H1 (cell line): ENCODE data around the gene CBLC. TPM values are rescaled to one million over a fixed set of nuclear protein-coding genes. Genes with fewer than 3 reads are reported as not detected.

Experiments
- CTCF ChIA-PET: fragments of 300-600 bp; sonication (Branson Sonifier 250); formaldehyde crosslinking; loops from one replicate; lab custom pipeline; 2021; ENCODE audit not compliant: partially characterized antibody; lab: Charles Lee
- POLR2A ChIA-PET: fragments of 300-600 bp; sonication (Branson Sonifier 250); formaldehyde crosslinking; loops from one replicate; lab custom pipeline; 2021; ENCODE audit warnings: inconsistent platforms; ENCODE audit not compliant: partially characterized antibody; lab: Charles Lee
- DNase-seq, 2 experiments: peaks; one replicate each; pipeline versions ENCODE4 v3.0.0 to v3.0.0-alpha.2; 2010 to 2022; ENCODE audit warnings: low spot score in 2 of 2, low read depth in 1 of 2, mixed read lengths in 1 of 2
- FAIRE-seq: peaks from 2 replicates; lab custom pipeline; 2011; peaks lifted over from hg19 to GRCh38; lab: Jason Lieb, UNC
- H2AFZ ChIP-seq: 2 replicates; pipeline ENCODE4 v1.8.1; 2012; ENCODE audit warnings: low read length, inconsistent platforms
- H2AK5ac ChIP-seq: 2 replicates; pipeline ENCODE4 v1.6.1; 2013; ENCODE audit warnings: low read depth, low read length
- H2BK120ac ChIP-seq: replicated peaks from 2 replicates; pipeline ENCODE3; 2013; ENCODE audit warnings: low read depth, low read length, inconsistent platforms
- H2BK12ac ChIP-seq: 2 replicates; pipeline ENCODE4 v1.6.1; 2013; ENCODE audit warnings: low read depth, low read length
- H2BK15ac ChIP-seq: 2 replicates; pipeline ENCODE4 v1.6.1; 2013; ENCODE audit warnings: low read length
- H2BK20ac ChIP-seq: 2 replicates; pipeline ENCODE4 v1.6.1; 2013; ENCODE audit warnings: low read length
- H2BK5ac ChIP-seq: 2 replicates; pipeline ENCODE4 v1.6.1; 2013; ENCODE audit warnings: low read depth, low read length
- H3K14ac ChIP-seq: 2 replicates; pipeline ENCODE4 v1.6.1; 2013; ENCODE audit warnings: inconsistent platforms; ENCODE audit not compliant: insufficient read length
- H3K18ac ChIP-seq: 2 replicates; pipeline ENCODE4 v1.6.1; 2013; ENCODE audit warnings: low read length; ENCODE audit errors: extremely low read depth
- H3K23ac ChIP-seq: 2 replicates; pipeline ENCODE4 v1.6.1; 2013; ENCODE audit warnings: inconsistent platforms; ENCODE audit not compliant: insufficient read length
- H3K23me2 ChIP-seq: 2 replicates; pipeline ENCODE4 v1.6.1; 2013; ENCODE audit warnings: low read depth, low read length
- H3K27ac ChIP-seq: 2 replicates; pipeline ENCODE4 v1.6.1; 2011; ENCODE audit warnings: low read depth, low read length, inconsistent platforms
- H3K27me3 ChIP-seq, 4 experiments: replicated peaks in 1 of 4; 1 replicate in 1 of 4; 2 replicates in 3 of 4; pipeline versions ENCODE4 v1.6.1 to v1.8.1; 2011 to 2013; ENCODE audit warnings: low read length in 3 of 4, mild to moderate bottlenecking in 3 of 4, inconsistent platforms in 2 of 4, mixed read lengths in 2 of 4, moderate library complexity in 1 of 4; ENCODE audit not compliant: control insufficient read depth in 3 of 4, insufficient read depth in 3 of 4; ENCODE audit errors: extremely low read depth in 1 of 4
- H3K36me3 ChIP-seq, 4 experiments: 2 replicates each; pipeline versions ENCODE4 v1.6.1 to v1.8.1; 2011 to 2013; ENCODE audit warnings: mild to moderate bottlenecking in 4 of 4, low read length in 3 of 4, moderate library complexity in 2 of 4, control low read depth in 1 of 4, inconsistent platforms in 1 of 4; ENCODE audit not compliant: insufficient read depth in 4 of 4, control insufficient read depth in 2 of 4
- H3K4ac ChIP-seq: replicated peaks from 2 replicates; pipeline ENCODE3; 2013; ENCODE audit warnings: low read length, low read depth, mixed read lengths, inconsistent platforms; ENCODE audit not compliant: insufficient read length
- H3K4me1 ChIP-seq, 4 experiments: replicated peaks in 1 of 4; 1 replicate in 1 of 4; 2 replicates in 3 of 4; pipeline versions ENCODE4 v1.6.1 to v1.8.1; 2011 to 2013; ENCODE audit warnings: low read length in 3 of 4, inconsistent platforms in 2 of 4, mixed read lengths in 1 of 4; ENCODE audit not compliant: insufficient read depth in 4 of 4, control insufficient read depth in 3 of 4
- H3K4me2 ChIP-seq, 2 experiments: 2 replicates each; pipeline versions ENCODE4 v1.6.1 to v1.8.1; 2011 to 2013; ENCODE audit warnings: low read depth in 2 of 2, low read length in 2 of 2, control low read depth in 1 of 2, inconsistent platforms in 1 of 2, mild to moderate bottlenecking in 1 of 2; ENCODE audit not compliant: insufficient read depth in 1 of 2
- H3K4me3 ChIP-seq, 4 experiments: fragments of 200-600, 300-600 bp in 1 of 4; sonication (generic), shearing (Covaris generic), sonication (Bioruptor Twin) in 1 of 4; 2 replicates each; pipeline versions ENCODE4 v1.5.1 to v1.8.1; 2011 to 2016; ENCODE audit warnings: low read length in 4 of 4, low read depth in 3 of 4, control low read depth in 2 of 4, inconsistent platforms in 2 of 4, mild to moderate bottlenecking in 2 of 4, mixed read lengths in 1 of 4, moderate library complexity in 1 of 4; ENCODE audit not compliant: insufficient read depth in 2 of 4; ENCODE audit errors: extremely low read depth in 1 of 4
- H3K56ac ChIP-seq: replicated peaks from 2 replicates; pipeline ENCODE3; 2013; ENCODE audit warnings: low read depth, mild to moderate bottlenecking, mixed read lengths, low read length, inconsistent platforms; ENCODE audit not compliant: insufficient read length
- H3K79me1 ChIP-seq: 2 replicates; pipeline ENCODE4 v1.6.1; 2013; ENCODE audit warnings: low read depth, low read length, control low read depth
- H3K79me2 ChIP-seq, 2 experiments: 2 replicates each; pipeline versions ENCODE4 v1.6.1 to v1.8.1; 2012 to 2013; ENCODE audit warnings: low read length in 2 of 2, mild to moderate bottlenecking in 2 of 2, inconsistent platforms in 1 of 2; ENCODE audit not compliant: insufficient read depth in 2 of 2, control insufficient read depth in 1 of 2
- H3K9ac ChIP-seq, 4 experiments: replicated peaks in 1 of 4; 1 replicate in 1 of 4; 2 replicates in 3 of 4; pipeline versions ENCODE4 v1.6.1 to v1.8.1; 2011 to 2013; ENCODE audit warnings: low read depth in 3 of 4, low read length in 3 of 4, control low read depth in 2 of 4, mild to moderate bottlenecking in 2 of 4, moderate library complexity in 2 of 4, inconsistent platforms in 1 of 4; ENCODE audit errors: extremely low read depth in 1 of 4
- H3K9me3 ChIP-seq, 2 experiments: 2 replicates each; pipeline versions ENCODE4 v1.6.1 to v1.8.1; 2012 to 2013; ENCODE audit warnings: mild to moderate bottlenecking in 2 of 2, moderate library complexity in 2 of 2, control low read depth in 1 of 2, inconsistent platforms in 1 of 2, low read depth in 1 of 2, low read length in 1 of 2, mixed read lengths in 1 of 2; ENCODE audit not compliant: insufficient read depth in 2 of 2
- H4K20me1 ChIP-seq, 2 experiments: replicated peaks in 1 of 2; 2 replicates each; pipeline versions ENCODE3 to v1.8.1; 2011 to 2013; ENCODE audit warnings: inconsistent platforms in 2 of 2, low read length in 2 of 2, mild to moderate bottlenecking in 1 of 2; ENCODE audit not compliant: insufficient read depth in 2 of 2, control insufficient read depth in 1 of 2
- H4K5ac ChIP-seq: 2 replicates; pipeline ENCODE4 v1.6.1; 2013; ENCODE audit warnings: low read length, low read depth, mixed read lengths, inconsistent platforms; ENCODE audit not compliant: insufficient read length
- H4K8ac ChIP-seq: 2 replicates; pipeline ENCODE4 v1.8.0; 2013; ENCODE audit warnings: mild to moderate bottlenecking, moderate library complexity, low read length, inconsistent platforms; ENCODE audit not compliant: insufficient read depth; ENCODE audit errors: extremely low read depth
- H4K91ac ChIP-seq: replicated peaks from 2 replicates; pipeline ENCODE3; 2013; ENCODE audit warnings: low read length, mixed read lengths, inconsistent platforms; ENCODE audit not compliant: insufficient read length
- CTBP2 ChIP-seq: IDR thresholded peaks from 2 replicates; pipeline ENCODE4 v1.7.0; 2011; ENCODE audit warnings: borderline replicate concordance, mild to moderate bottlenecking, moderate library complexity, mixed read lengths, low read length; ENCODE audit not compliant: insufficient read depth, insufficient read length
- KDM5A ChIP-seq: fragments of 200-600 bp; IDR thresholded peaks from 2 replicates; pipeline ENCODE4 v1.7.1; 2012; ENCODE audit warnings: mild to moderate bottlenecking, low read length, inconsistent platforms, mixed read lengths
- TBP ChIP-seq: IDR thresholded peaks from 2 replicates; pipeline ENCODE4 v1.6.1; 2011; ENCODE audit warnings: low read depth, low read length, improper control_type of control experiment
- TCF12 ChIP-seq: IDR thresholded peaks from 2 replicates; pipeline ENCODE4 v1.6.1; 2011; ENCODE audit warnings: low read depth, mild to moderate bottlenecking, low read length
- WGBS, 2 experiments: shearing (Covaris generic) in 1 of 2; methylation state at CpG; one replicate each; pipeline versions ENCODE4 v1.1.6 to v1.1.7; 2013 to 2015; ENCODE audit warnings: low lambda C conversion rate in 2 of 2, mixed read lengths in 2 of 2, inconsistent platforms in 1 of 2, low coverage in 1 of 2, missing lambda C conversion rate in 1 of 2; ENCODE audit not compliant: insufficient replicate concordance in 2 of 2, insufficient coverage in 1 of 2, insufficient read length in 1 of 2; ENCODE audit errors: extremely low coverage in 1 of 2, missing lambda C conversion rate in 1 of 2; 5-methylcytosine and 5-hydroxymethylcytosine counted together
- polyA plus RNA-seq, 7 experiments: library from polyadenylated mRNA; depleted of rRNA in 3 of 7; stranded (reverse) in 5 of 7; unstranded in 2 of 7; fragments of >200 nt in 5 of 7; fragments of 200-250 nt in 2 of 7; gene quantifications; 1 replicate in 5 of 7; 2 replicates in 1 of 7; 4 replicates in 1 of 7; pipeline versions ENCODE4 v1.2.1 to v1.2.3, GENCODE V29; 2011 to 2013; ENCODE audit warnings: missing spikeins in 2 of 7, mixed read lengths in 2 of 7
- total RNA-seq: library from RNA; stranded (reverse); fragmentation: NEBNext Ultra II Directional; extraction: Animal tissue kit (Norgen Biotek cat#: 25700); gene quantifications from 2 replicates; pipeline ENCODE4 v1.2.1, GENCODE V29; 2021
- TF ChIP-seq, protein P1 (sequence below): IDR thresholded peaks from 2 replicates; pipeline ENCODE4 v1.6.1; 2012; ENCODE audit warnings: inconsistent platforms

Gene CBLC
- total and polyA plus RNA-seq, 2 of the 8 experiments (the other 6 are each of a cell fraction or from before 2014, with no cell fraction given) = 17.4 to 35.7 TPM

DNA sequence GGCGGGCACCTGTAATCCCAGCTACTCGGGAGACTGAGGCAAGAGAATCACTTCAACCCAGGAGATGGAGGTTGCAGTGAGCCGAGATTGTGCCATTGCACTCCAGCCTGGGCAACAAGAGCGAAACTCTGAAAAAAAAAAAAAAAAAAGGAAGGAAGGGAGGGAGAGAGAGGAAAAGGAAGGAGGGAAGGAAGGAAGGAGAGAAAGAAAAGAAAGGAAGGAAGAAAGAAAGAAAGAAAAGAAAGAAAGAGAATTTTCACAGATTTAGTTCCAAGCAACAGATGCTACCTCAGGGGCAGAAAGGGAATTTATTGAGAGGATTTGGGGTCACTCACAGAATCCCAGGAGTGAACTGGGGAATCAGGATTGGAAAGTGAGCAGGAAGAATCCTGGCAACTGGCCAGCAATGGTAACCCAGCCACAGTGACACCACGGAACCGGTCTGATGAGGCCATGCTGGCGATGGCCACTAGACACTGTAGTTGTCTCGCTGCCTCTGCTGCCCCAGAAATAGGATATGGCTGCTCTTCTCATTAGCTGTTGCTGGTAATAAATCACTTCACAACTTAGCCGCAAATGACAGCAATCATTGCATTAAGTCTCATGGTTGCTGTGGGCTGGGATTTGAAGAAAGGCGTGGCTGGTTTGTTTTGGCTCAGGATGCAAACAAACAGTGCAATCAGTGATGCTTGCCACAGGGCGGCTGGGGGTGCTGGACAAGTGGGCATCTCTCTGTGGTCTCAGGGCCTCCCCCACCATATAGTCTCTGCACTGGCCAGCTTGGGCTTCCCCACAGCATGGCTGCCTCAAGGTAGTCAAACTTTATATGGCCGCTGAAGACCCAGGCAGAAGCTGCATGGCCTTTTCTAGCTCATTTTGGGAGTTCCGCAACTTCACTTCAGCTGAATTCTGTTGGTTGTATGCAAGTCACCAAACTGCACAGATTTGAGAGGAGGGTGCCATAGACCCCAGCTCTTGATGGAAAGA lies 26.0 kb downstream of the CBLC start:
- Histone ChIP-seq H3K36me3 (peaks cover 0 to 3% (median 0%) of the 10 kb centered on the region in 4 experiments; a peak in 1 of 8 replicates), H4K8ac (no peak overlapping the region; the same call in 1 of the 2 replicates), H3K14ac (no peak overlapping the region)
- TF ChIP-seq, protein P1, sequence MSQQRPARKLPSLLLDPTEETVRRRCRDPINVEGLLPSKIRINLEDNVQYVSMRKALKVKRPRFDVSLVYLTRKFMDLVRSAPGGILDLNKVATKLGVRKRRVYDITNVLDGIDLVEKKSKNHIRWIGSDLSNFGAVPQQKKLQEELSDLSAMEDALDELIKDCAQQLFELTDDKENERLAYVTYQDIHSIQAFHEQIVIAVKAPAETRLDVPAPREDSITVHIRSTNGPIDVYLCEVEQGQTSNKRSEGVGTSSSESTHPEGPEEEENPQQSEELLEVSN = no peak
- TF ChIP-seq CTBP2 (no peak), TCF12 (no peak), KDM5A (no peak), TBP (no peak)
- TF ChIP-seq, all 59 proteins: peak for 0
- FAIRE-seq (no peak), DNase-seq (no peak)
- H3K27ac ChIP-seq = no peak overlapping the region
- peaks cover 0 to 22% (median 15%) of the 10 kb centered on the region in 4 experiments; a peak in 6 of 7 replicates for H3K4me1 ChIP-seq
- H3K56ac ChIP-seq = no peak overlapping the region
- no peak overlapping the region for H2AK5ac ChIP-seq
- no peak overlapping the region for H4K5ac ChIP-seq
- CTCF ChIA-PET = interaction anchor here (0.5 to 8.5 kb wide), 17 partner anchors 7 to 913 kb away, joined by 3 to 116 read pairs (median 4); partner anchors contain the start of gene NECTIN2
- H2BK12ac ChIP-seq = no peak overlapping the region
- H3K27me3 ChIP-seq = peaks cover 0 to 19% (median 17%) of the 10 kb centered on the region in 4 experiments; a peak in 6 of 7 replicates
- H3K4me3 ChIP-seq = no peak overlapping the region
- peaks cover 5% of the 10 kb centered on the region; the same call in 1 of the 2 replicates for H3K23me2 ChIP-seq
- no peak overlapping the region for H2BK5ac ChIP-seq
- no peak overlapping the region for H3K23ac ChIP-seq
- H3K9me3 ChIP-seq = no peaks in the 10 kb centered on the region
- H2BK120ac ChIP-seq = no peak overlapping the region
- H4K91ac ChIP-seq = no peak overlapping the region
- WGBS, 2 experiments = 92% methylated on average over 11 of the region's 13 CpGs; no CpG with 5 or more reads in 1 of the 2 experiments
- no peak overlapping the region for H3K4ac ChIP-seq
- H3K79me1 ChIP-seq = no peaks in the 10 kb centered on the region
- no peak overlapping the region for H2BK20ac ChIP-seq
- no peak overlapping the region for H2AFZ ChIP-seq
- H3K79me2 ChIP-seq = no peaks in the 10 kb centered on the region
- H3K9ac ChIP-seq = no peak overlapping the region
- no peak overlapping the region for H3K18ac ChIP-seq
- no peak overlapping the region for H2BK15ac ChIP-seq
- H3K4me2 ChIP-seq = no peak overlapping the region
- POLR2A ChIA-PET = interaction anchor here (0.6 to 2.0 kb wide), 11 partner anchors 8 to 146 kb away, joined by 3 to 7 read pairs (median 3); partner anchors contain the start of gene TOMM40
- peaks cover 2 to 4% of the 10 kb centered on the region in 2 experiments for H4K20me1 ChIP-seq
